Right lobe of liver (tissue), 4 donors: ENCODE measurements around the gene TGFBR3.

Experiments
- CTCF ChIP-seq, 4 donors: fragments of 200-600 bp in 3 of 4; fragments of 450-650 bp in 1 of 4; IDR thresholded peaks; one replicate each; pipeline versions ENCODE4 v1.5.1 to v1.8.0; 2016 to 2022; ENCODE audit warnings: antibody characterized with exemption in 4 of 4, mild to moderate bottlenecking in 2 of 4
- POLR2A ChIP-seq: fragments of 450-650 bp; IDR thresholded peaks from one replicate; pipeline ENCODE4 v1.6.1; 2017; ENCODE audit warnings: antibody characterized with exemption, mild to moderate bottlenecking
- donor health status: DM: no; HTN: no; CAD: no.
- donor health status: DM: no; HTN: no; CAD: no.
- donor health status: DM: no; HTN: yes; CAD: no.

GRCh38 chr1:91806769-91807700 is 78.9 kb downstream of the TGFBR3 start:
- TF ChIP-seq CTCF (IDR thresholded peaks at IDR 0.05) (no peak), POLR2A (no peak)
